NCI-H1048 (cell line): Measurements from ENCODE around the gene SLC22A5.
"Not testable (repeated sequence)": the region's sequence is repeated elsewhere in the genome, so short reads cannot be mapped to it uniquely, and the experiment has no call there.

ENCODE experiments used
- DNase-seq: peaks from one replicate; lab custom pipeline; 2025; lab: John Stamatoyannopoulos, UW

SLC22A5 gene

GRCh38 chr5:132428147-132428482 is 58.6 kb downstream of the SLC22A5 start:
- no peak for DNase-seq

GRCh38 chr5:132428484-132429462 is 59.3 kb downstream of the SLC22A5 start:
- DNase-seq: no peak

GRCh38 chr5:132429463-132430440 is 60.2 kb downstream of the SLC22A5 start:
- no peak for DNase-seq

- DNase-seq: no peak
These were observed 61.2 kb downstream of the SLC22A5 start for GRCh38 chr5:132430746-132431145.

- DNase-seq: no peak
These were observed 62.1 kb downstream of the SLC22A5 start for GRCh38 chr5:132431632-132432031.

- DNase-seq: no peak
These were observed 63.6 kb downstream of the SLC22A5 start for GRCh38 chr5:132433141-132433540.

- no peak for DNase-seq
These were observed 65.1 kb downstream of the SLC22A5 start for GRCh38 chr5:132434416-132435286.

- no peak for DNase-seq
These were observed 65.9 kb downstream of the SLC22A5 start for GRCh38 chr5:132435447-132435846.

- no peak for DNase-seq
These were observed 66.4 kb downstream of the SLC22A5 start for GRCh38 chr5:132435886-132436285.

GRCh38 chr5:132436936-132437335 is 67.4 kb downstream of the SLC22A5 start:
- DNase-seq: no peak

- no peak for DNase-seq
These were observed 68.2 kb downstream of the SLC22A5 start for GRCh38 chr5:132437604-132438266.

GRCh38 chr5:132438267-132438645 is 68.7 kb downstream of the SLC22A5 start:
- not testable (repeated sequence) for DNase-seq

- no peak for DNase-seq
These were observed 69.4 kb downstream of the SLC22A5 start for GRCh38 chr5:132438917-132439316.

- DNase-seq: no peak
These were observed 70.1 kb downstream of the SLC22A5 start for GRCh38 chr5:132439521-132440089.

- no peak for DNase-seq
These were observed 74.6 kb downstream of the SLC22A5 start for GRCh38 chr5:132444061-132444460.
